Activated CD4-positive, alpha-beta T cell treated with anti-CD3 and anti-CD28 coated beads for 48 hours (primary cell): ENCODE data around the gene TBX10.
"Not testable (repeated sequence)": the region's sequence is repeated elsewhere in the genome, so short reads cannot be mapped to it uniquely, and the experiment has no call there.

Experiments
- DNase-seq: peaks from one replicate; pipeline ENCODE4 v3.0.0-alpha.2; 2020

TBX10 gene

DNA sequence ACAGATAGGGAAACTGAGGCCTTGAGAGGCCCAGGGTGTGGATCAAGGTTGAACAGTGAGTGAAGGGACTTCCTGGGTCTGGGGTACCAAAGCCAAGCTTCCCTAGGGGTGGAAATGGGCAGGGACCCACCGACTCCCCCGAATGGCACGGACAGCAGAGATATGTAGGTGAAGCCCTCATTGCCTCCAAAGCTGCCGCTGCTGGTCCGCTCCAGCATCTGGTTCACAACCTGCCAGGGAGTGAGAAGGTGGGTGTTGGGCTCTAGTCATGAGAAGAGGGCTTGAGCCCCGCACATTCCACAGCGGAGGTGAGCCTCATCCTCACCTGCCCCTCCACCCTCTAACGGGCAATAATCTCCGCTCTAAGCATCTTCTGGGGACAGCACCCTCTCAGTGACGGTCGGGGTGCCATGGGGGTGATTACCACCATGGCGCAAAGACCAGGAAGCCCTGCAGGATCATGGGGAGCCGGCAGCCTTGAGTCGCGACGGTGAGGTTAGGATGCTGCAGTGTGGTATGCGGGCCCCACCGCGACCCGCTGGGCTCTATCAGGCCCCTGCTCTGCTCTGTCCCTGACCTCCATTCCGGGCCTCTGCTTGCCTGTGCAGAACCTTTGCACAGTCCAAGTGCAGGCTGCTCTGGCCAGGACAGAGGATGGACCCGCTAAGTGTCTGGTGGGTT lies 24.1 kb upstream of the TBX10 start:
- no peak for DNase-seq

DNA sequence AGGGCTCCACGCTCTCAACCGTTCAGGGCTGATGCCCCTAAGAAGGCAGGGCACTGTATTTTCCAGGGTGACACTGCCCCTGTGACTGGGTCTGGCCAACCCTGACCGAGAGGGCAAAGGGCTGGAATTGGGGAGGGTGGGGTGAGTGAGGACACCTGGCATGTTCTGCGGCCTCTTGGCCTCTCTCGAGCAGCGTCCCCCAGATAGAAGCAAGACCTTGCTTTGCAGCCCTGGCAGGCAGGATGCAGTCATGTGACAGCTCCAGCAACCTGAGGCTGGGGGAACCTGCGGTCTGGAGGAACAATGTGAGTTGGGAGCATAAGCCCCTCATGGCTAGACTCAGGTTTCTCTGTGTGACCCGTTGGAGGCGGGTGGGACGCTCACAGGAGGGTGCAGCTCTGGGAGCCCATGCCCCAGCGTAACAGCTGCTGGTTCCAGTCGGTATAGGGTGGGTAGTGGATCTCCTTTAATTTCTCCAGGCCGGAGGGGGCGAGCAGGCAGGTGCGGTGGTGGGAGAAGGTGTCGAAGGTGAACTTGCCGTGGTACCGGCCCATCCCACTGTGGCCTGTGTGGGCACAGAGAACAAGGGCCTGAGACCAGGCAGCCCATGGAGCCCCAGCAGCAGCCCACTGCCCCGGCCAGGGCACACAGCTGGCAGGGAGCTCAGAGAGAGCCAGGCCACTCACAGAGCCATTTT lies 23.4 kb upstream of the TBX10 start:
- no peak for DNase-seq

- DNase-seq, result no peak
These were observed 22.7 kb upstream of the TBX10 start for GRCh38 chr11:67662142-67662834.

DNA sequence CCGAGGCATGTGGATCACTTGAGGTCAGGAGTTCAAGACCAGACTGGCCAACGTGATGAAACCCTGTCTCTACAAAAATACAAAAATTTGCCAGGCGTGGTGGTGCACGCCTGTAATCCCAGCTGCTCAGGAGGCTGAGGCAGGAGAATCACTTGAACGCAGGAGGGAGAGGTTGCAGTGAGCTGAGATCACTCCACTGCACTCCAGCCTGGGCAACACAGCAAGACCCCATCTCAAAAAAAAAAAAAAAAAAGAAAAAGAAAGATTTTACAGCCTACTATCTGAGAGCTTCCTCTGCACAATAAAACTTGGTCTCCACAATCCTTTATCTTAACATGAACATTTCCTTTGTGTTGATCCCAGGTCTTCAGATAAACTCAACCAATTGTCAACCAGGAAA lies 21.2 kb upstream of the TBX10 start:
- DNase-seq, result not testable (repeated sequence)

- not testable (repeated sequence) for DNase-seq
These were observed 20.1 kb upstream of the TBX10 start for GRCh38 chr11:67659651-67660165.

DNA sequence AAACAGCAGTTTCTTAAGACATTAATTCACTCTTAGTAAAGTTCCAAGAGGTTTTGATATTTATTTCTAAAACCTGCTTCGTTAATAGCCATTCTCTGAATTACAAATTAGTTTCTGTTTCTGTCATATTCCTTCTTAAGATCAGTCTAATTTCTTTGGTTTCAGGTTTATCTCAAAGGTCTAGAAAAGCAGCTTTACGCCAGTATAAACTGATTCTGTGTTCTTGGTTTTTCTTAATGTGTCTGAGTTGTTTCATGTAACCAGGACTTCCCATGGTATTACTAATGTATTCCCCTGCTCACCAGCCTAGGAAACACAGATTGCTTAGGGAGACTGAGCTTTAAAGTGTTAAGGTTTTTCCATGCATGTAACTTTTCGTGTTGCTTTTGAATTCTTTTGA lies 17.7 kb upstream of the TBX10 start:
- no peak for DNase-seq

DNA sequence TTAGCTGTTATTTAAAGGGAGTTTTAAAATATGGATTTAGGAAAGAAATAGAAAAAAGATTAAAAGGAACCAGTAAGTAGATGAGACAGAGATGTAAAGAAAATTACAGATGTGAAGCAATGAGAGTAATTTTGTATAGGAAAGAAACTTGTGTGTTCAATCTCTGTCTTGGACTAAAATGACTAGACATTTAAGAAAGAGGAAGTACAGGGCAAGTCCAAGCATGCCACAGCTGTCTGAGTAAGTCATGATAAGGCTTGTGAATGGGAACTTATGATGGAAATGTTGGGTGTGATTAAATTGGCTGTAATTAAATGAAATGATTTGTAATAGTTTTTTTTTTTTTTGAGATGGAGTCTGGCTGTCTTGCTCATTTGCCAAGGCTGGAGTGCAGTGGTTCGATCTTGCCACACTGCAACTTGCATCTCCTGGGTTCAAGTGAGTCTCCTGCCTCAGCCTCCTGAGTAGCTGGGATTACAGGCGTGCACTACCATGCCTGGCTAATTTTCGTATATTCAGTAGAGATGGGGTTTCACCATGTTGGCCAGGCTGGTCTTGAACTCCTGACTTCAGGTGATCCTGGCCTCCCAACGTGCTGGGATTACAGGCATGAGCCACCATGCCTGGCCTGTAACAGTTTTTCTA lies 16.8 kb upstream of the TBX10 start:
- DNase-seq, result no peak

DNA sequence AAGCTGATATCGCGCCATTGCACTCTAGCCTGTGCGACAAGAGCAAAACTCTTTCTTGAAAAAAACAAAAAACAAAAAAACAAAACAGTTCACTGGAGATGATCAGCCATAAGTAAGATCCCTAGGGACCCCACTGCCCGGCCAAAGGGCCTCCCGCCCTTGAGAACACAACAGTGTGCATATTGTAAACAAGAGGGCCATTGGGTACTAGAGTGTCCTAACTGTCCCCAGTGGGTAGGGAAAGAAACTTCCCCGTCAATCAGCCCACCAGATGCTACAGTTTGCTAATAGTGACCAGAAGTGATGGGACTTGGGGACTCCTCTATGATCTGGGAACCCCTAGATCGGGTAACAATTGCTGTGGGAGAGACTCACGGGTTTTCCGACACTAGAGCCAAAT lies 14.7 kb upstream of the TBX10 start:
- no peak for DNase-seq

DNA sequence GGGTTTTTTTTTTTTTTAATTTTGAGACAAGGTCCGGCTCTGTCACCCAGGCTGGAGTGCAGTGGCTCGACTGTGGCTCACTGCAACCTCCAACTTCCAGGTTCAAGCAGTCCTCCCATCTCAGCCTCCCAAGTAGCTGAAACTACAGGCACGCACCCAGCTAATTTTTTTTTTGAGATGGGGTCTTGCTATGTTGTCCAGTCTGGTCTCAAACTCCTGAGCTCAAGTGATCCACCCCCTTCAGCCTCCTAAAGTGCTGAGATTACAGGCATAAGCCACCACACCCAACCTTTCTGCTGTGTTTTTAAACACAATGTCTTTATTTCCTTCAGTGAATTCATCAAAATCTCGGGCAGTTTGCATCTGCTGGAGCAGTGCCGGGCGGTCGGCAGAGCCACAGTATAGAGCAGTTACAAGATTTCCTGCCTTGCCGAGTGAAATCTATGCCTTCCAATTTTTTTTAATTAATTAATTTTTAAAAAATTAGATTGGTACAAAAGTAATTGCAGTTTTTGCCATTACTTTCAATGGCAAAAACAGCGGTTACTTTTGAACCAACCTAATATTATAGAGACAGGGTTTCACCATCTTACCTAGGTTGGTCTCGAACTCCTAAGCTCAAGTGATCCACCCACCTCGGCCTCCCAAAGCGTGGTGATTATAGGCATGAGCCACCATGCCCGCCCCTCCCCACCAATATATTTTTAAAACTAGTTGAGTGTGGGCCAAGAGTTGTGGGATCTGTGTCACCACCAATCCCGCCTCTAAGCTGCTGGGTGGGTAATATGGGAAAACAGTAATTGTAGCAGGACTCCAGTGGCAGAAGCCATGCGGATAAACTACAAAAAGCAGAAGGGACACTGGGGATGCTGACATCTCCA lies 13.6 kb upstream of the TBX10 start:
- no peak for DNase-seq

- no peak for DNase-seq
These were observed 12.6 kb upstream of the TBX10 start for GRCh38 chr11:67651976-67652781.

DNA sequence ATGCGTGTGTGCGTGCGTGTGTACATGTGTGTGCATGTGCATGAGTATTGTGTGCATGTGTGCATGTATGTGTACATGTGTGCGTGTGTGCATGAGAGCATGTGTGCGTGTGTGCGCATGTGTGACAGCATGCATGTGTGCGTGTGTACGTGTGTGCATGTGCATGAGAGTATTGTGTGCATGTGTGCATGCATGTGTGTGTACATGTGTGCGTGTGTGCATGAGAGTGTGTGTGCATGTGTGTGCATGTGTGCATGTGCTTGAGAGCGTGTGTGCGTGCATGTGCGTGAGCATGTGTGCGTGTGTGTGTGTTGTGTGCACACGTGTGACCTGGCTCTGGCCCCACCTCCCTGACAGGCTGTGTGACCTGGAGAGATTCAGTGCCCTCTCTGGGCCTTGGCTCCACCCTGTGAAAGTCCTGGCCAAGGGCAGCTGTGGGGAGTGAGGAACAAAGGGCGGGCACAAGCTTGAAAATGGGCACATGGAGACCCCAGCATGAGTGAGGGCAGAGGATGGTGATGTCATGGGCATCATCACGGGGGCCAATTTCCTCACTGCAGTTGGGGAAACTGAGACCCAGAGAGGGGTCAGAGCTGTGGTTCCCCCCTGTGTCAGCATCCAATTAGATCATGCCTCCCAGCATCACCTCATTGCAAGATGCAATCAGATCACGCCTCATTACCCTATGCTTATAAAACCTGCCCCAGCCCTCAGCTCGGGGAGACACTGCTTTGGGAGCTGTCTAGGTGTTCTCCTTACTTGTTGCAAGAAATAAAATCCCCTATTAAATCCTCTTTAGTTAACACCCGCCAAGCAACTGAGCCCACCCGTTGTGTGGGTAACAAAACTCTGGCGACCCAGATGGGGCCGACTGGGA lies 10.3 kb upstream of the TBX10 start:
- DNase-seq, result no peak

DNA sequence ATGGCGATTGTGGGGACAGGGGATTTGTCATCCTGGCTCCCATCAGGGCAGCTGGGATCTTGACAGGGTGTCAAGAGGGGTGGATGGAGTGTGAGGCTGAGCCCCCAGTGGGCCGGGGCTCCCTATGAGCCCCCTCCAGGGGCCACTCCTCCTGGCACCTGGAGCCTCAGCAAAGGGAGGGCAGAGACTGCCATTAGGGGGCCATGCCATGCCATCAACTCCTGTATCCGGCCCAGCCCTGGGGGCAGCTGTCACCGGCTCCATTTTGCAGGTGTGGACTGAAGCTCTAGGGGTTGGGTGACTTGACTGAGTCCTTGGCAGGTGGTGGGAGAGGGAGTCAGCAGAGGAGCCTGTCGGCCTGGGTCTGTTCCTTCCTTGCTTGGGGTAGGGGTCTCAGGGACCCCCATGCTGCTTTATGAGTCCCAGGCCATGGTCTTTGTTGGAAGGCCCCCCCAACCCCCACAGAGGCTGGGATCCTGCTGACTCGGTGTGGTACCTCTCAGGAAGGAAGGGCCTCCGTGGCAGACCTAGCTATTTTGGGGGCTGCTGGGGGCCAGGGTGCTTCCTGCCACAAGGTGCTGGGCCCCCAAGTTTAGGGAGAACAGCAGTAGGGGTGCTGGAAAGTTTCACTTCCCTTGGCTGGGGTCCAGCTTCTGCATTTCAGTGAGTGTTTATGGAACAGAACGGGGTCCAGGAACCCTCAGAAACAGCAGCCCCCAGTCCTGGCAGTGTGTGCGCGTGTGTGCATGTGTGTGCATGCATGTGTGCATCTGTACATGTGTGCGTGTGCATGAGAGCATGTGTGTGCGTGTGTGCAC lies 9.4 kb upstream of the TBX10 start:
- DNase-seq, result no peak

- peak; percentile 75 for DNase-seq
These were observed 8.7 kb upstream of the TBX10 start for GRCh38 chr11:67648140-67648795.

- no peak for DNase-seq
These were observed 7.9 kb upstream of the TBX10 start for GRCh38 chr11:67647471-67647870.

DNA sequence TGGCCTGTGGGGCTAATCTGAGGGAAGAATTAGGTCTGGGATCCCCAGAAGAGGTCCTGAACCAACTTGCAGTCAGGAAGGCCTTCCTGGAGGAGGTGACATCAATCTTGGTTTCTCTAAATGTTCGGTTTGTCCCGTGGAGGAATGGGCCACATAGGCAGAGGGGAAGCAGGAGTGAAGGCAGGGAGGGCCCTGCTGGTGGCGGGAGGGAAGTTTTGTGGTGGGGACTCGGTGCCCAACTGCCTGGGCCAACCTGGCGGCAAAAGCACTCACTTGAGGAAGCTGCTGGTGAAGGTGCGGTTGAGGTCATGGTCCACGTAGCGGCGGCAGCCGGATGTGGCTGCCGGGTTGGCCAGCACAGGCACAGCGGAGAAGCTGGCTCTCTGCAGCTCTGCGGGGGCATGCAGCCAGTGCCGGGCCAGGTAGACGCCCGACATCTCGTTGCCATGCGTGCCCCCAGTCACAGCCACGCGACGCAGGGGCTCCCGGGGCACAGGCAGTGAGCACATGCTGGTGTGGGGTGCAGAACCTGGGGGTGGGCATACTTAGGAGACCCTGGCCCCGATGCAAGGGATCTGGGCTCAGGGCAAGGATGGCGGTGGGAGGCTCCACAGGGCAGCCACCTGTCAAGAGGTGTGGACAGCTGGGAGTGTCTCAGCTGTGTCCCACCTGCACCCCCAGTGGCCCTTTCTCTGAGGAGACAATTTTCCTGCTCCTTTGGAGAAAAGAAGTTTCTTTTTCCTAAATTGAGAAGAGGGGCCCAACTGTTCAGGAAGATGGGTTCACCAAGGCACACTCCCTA lies 7.2 kb upstream of the TBX10 start:
- DNase-seq, result peak; percentile 56

- no peak for DNase-seq
These were observed 6.2 kb upstream of the TBX10 start for GRCh38 chr11:67645521-67646461.
